CD1c-positive myeloid dendritic cell (primary cell): Measurements from ENCODE around the gene MYO5B.
A peak's percentile ranks its signal among the peaks of the same experiment; 100 is the strongest.

Source experiments
- DNase-seq: peaks from one replicate; pipeline ENCODE4 v3.0.0-alpha.2; 2016; ENCODE audit errors: extremely low spot score

The MYO5B gene

DNA sequence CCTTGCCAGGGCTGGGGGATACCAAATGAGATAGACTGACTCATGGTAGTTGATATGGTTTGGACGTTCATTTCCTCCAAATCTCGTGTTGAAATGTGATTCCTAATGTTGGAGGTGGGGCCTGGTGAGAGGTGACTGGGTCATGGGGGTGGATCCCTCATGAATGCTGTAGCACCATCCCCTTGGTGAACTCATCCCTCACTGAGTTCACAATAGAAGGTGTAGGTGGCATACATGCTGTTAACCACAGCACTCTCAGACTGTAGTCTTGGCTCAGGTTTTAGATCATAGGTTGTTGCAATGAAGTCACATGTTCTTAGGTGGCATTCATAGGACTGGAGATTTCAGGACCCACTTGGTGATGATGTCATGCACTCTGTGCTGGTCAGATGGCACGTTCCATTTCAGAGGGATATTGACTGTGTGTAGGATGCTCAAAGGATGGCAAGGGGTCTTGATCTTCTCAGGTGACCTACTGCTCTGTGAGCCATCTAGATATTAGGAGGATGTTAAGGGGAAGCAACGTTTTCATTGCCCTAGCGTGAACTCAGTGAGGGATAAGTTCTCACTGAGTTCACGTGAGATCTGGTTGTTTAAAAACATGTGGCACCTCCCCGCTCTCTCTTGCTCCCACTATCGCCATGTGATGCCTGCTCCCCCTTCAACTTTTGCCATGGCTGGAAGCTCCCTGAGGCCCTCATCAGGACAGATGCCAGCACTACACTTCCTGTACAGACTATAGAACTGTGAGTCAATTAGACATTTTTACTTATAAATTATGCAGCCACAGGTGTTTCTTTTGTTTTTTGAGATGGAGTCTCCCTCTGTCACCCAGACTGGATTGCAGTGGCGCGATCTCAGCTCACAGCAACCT, 307.8 kb downstream of the MYO5B start:
- DNase-seq, result no peak

DNA sequence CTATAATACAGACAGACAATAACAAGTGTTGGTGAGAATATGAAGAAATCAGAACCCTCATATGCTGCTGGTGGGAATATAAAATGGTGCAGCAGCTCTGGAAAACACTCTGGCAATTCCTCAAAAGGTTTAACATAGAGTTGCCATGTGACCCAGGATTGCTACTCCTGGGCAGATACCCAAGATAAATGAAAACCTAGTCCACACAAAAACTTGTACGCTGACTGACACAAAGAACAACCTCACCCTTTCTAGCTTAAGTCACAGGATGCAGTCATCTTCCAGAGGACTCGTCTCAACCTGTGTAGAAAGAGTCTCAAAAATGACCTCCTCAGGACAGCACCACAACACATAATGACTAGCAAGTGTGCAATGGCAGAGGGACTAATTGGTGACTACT, 310.0 kb downstream of the MYO5B start:
- DNase-seq, result no peak

DNA sequence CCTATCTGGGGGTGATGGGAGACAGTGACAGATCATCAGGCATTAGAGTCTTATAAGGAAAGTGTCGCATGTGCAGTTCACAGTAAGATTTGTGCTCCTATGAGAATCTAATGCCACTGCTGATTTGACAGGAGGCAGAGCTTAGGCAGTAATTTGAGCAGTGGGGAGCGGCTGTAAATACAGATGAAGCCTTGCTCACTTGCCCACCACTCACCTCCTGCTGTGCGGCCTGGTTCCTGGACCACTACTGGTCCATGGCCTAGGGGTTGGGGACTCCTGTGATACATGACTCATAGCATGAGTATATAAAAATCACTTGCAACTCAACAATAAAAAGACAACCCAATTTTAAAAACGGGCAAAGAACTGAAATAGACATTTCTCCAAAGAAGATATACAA, 310.5 kb downstream of the MYO5B start:
- DNase-seq, result no peak

DNA sequence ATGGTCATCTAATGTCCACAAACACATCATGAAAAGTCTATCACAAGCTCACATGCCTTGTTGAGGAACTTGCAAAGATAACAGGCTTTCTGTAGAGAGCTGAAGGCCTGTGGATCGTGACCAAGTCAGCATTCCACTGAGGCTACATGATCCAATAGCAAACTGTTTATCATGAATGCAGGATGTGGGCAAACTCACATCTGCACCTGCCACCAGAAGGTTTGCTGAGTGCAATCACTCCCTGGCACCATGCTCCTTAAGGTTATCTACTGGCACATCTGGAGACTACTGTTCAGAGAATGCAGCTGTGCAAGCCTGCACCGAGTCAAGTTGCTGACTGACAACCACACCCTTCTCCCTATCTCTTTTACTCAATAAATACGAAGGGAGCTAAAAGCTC, 314.3 kb downstream of the MYO5B start:
- DNase-seq, result no peak

DNA sequence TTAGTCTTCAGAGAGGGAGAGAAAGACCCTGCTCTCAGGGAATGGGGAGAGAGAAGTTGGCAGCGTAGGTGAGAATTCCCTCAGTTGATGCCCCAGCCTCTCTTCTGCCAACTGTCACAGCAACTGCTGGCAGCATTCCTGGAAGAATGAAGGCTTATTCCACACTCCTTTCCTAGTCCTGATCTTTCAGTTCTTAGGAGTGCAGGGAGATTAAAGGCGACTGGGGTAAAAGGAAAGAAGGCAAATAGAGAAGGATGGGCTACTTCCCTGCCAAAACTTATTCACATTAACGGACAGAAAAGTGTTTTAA, 315.7 kb downstream of the MYO5B start:
- no peak for DNase-seq

DNA sequence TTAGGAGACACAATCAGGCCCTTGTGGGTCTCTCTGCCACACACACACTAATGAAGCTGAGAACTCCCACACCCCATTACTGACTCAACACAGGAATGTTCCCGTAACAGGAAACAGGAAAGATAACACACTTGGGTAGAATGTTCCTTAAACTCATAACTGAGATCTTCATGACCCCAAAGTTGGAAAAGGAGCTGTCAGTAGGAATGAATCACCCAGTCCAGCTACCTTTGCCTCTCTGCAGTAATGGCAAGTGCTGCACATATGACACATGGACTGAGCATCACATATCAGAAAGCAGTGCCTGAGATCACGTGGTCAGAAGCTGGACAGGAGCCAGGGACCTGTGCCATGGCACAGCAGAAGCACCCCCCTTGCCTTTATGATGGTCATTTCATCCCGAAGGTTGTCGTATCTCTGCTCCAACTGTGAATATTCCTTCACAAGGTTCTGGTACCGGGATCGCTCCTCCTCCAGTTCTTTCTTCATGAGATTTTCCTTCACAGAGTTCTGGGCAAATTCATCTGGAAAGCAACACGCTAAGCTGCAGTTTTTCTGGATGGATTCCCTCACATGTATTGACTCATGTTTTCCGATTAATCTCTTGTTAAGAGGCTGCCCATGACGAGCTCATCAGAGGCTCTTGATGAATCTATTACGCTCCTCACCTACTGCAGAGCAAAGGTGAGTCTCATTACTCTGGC, 316.2 kb downstream of the MYO5B start:
- no peak for DNase-seq

DNA sequence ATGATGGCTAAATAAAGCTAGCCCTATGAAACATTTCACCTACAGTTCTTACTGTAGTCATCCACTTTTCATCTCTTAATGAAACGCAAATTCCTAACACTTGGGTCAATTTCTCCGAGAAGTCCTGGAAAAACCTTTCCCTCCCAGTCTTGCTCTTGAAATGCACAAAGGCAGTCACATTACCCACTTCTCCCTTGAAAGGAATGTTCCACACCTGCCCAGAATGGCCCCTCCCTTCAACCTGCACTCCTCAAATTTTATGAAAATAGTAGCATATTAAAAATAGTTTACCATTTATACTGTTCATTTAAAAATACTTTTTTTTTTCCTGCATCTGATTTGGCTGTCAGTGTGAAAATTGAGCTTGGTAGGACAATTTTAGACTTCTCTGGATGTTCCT, 316.9 kb downstream of the MYO5B start:
- no peak for DNase-seq

DNA sequence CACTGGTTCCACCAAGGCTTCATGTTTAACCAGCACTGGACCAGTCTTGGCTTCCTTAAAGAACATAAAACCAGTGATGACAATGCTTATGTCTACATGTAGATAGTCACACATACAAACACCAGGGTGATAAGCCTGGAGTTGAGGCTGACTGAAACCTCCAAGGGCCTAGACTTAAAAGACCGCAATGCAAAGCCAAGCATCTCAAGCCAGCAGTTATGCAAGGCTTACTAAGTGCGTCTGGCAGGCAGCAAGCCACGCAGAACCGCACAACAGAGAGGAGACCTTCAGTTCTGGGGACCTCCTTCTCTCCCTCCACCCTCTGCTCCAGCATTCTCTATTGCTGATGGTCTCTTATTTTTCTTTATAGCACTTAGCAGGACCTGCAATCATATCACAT, 318.4 kb downstream of the MYO5B start:
- no peak for DNase-seq

DNA sequence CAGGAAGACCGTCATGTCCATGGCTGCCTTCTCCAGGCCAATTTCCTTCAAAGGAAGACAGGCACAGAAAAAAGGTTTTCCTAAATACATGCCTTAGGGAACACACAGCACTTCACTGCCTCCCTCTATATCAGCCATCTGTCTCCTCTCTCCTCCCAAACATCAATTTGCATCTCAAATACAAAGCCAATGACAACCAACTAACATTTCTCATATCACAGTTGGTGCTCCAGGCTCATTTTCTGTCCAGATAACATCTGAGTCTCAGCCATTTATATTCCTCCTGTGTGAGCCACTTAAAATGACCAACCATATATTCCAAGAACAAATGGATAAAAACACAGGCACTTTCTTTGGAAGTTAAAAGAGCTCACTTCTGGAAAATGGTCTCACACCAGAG, 319.2 kb downstream of the MYO5B start:
- no peak for DNase-seq

DNA sequence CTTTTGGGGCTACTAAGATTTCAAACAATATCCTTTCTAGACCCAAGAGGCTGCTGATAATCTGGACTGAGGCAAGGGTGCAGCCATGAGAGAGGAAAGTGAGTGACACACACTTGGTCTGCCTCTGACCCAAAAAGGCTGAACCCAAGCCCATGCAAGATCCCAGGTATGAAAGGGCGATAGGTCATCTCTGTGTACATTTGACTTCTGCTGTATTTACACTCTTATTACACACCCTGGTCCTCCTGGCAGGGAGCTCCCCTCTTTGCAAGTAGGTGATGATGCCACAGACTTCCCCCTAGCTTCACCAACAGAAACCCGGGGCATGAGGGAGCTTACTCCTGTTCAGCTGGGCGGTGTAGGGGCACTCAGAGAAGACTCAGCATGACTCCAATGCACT, 319.8 kb downstream of the MYO5B start:
- DNase-seq, result no peak

DNA sequence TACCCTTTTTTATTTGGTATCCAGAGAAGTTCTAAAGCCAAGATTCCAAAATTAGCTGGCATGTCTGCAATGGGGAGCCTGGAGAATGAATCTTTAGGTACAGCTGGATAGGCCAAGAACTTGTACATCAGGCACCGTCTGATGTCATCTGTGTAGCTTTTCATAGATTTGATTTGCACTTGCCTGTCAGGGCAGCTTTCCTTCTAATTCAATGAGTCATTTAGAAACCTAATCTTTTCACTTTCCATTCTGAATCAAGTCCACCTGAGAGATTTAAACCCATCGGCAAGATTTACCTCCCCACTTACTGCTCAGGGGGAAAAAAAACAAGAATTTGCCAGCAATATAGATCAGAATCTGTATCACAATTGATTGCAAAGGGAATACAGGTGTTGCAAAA, 320.7 kb downstream of the MYO5B start:
- DNase-seq, result no peak

DNA sequence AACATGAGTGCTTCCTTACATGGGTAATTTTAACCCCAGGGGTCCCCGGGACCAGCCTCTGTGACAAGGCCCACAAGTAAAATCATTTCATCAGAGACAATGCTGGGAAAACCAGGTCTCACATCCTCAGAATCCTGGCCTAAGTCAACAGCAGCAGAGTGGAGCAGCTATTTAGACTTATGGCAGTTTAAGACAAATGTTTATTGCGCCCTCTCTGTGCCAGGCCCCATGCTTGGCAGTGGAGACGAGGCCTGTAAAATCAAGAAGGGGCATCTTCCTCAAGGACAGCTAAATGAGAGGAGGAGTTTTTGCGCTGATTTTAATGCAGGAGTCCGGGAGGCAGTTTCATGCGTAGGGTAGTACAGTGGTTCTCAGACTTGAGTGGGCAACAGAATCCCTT, 325.6 kb downstream of the MYO5B start:
- DNase-seq, result no peak

DNA sequence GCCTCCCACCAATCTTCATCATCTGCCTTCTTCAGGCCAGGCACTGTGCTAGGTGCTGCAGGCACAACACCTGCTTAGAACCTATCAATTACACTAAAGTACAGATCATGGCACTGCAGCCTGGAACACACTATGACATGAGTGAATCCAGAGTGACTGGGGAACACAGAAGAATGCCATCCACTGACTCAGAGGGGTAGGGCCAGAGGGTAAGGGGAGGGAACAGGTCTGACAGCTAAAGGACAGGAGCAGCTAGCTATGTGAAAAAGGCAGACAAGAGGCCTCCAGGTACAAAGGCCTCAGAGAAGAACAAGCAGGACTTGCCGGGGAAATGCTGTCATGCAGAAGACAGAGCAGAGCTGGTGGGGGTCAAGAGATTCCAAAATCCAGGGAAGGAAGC, 328.3 kb downstream of the MYO5B start:
- no peak for DNase-seq

DNA sequence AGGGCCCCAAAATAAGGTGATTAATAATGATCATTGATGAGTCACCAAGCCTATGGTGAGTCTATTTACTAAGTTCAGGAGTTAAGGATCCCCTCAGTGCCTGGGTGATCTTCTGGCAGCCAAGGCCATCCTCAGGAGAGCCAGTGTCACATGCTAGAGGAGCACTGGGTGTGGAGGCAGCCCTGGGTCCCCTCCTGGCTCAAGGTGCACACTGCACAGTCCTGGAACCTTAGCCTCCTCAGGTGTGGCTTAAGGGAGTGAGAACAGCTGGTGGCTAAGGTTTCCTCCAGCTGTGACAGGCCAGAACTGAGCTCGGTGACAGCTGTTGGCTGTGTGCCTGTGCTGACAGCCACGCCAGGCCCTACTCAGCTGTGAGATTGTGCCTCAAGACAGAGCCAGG, 329.5 kb downstream of the MYO5B start:
- no peak for DNase-seq

DNA sequence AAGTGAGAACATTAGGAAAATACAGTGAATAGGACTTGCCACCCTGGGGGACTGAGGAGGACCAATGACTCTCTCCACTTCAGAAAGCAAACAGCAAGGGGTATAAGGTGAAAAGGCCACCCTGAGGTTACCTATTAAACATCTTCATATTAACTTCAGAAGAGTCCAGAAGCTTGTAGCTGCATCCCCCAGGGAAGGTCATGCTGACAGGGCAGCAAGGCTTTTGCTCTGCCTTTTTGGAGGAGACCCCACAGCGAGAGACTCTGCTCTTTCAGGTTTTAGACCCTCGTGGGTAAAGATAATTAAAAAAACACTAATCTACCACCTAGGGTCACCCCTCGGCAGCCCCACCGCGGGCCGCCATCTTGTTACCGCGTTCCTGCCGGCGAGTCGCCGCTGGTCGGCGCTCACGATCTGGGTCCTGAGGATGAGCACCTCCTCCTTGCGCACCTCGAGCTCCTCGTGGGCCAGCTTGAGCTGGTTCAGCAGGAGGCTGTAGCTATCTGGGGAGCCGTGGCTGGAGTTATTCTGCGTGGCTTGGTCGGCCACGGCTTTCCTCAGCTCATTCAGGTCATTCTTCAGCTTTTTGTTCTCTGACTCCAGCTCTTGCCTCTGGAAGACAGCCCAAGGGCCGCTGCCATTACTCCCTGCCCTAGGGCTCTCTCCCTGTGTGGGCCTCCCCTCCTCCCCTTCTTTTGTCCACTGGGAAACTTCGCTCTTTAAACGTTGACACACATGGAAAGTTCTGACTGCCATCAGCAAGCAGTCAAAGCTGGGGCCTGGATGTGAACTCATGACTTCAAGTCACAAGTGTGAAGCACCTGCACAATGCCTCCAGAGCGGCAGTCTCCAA, 331.0 kb downstream of the MYO5B start:
- DNase-seq, result no peak

DNA sequence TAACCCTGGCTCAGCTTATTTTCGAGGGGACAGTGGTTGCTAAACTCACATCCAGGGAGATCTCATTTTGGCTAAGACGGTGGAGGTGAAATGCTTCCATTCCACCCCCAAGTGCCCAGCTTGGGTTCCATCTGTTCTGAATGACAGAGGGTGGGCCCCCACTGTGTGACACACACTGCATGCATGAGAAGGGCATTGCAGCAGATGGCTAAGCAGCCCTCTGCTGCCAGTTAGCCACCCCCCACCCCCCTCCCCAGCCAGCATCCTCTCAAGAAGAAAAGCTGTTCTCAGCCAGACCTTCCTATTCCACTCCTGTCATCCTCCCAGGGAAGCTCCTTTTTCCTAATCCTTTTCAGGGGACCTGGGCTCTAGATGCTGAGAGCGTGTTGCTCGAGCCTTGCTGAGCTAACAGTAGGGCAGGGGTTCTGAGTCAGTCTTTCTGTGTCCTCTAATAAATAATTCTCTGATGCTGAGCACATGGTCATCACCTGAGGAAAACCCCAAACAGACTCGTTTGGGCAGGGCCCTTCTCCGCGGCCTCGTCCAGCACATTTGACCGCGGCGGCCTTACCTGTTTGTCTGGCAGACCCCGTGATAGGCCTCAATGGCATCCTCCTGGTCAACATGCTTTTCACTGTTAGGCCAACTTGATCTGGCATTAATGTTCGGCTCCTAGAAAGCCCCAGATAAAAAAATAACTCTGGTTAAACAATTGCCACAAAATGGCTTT, 332.1 kb downstream of the MYO5B start:
- DNase-seq, result no peak

DNA sequence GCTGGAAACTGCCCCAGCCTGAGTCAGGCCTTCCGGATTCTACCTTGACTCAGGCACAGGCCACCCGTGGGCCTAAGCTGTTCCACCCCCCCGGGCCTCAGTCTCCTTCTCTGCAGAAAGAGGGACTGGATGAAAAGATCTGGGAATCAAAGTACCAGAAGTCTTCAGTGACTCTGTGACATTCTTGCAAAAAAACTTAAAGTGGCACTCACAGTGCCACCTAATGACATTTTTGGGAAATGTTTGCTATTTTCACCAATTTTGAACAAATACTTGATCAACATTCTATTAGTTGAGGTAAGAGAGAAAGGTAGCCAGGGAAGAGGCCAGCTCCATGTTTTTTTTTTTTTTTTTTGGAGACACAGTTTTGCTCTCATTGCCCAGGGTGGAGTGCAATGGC, 333.3 kb downstream of the MYO5B start:
- peak; percentile 3 for DNase-seq

DNA sequence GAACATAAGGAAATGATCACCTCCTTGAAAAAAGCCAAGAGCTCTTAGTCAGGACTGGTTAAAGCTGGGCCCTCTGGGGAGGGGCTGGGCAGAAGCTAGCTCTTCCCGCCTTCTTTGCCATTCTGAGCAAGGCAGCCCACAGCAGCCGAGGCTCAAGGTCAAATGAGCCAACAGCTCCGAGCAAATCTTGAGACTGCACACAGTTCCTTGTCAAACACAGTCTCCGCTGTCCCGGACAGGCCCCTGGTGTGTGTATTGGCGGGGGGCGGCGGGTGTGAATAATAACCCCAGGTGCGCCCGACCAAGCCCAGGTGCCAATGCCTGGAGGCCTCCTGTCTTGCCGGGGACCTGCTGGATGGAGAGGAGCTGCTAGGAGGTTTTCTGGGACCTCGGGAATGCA, 335.2 kb downstream of the MYO5B start:
- no peak for DNase-seq

DNA sequence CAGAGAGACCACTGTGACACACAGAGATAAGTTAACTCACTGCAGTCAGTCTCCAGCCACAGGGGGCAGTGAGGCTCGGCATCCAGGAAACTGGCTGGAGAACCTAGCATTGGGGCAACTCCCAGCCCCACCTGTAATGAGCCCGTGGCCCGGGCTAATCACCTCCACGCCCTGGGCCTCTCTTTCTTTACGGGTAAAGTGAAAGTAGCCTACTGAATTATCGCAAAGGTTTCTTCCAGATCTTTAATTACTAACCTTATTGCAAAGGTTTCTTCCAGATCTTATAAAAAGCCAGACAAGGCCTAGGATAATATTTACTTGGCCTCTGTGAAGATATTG, 336.0 kb downstream of the MYO5B start:
- DNase-seq, result no peak

DNA sequence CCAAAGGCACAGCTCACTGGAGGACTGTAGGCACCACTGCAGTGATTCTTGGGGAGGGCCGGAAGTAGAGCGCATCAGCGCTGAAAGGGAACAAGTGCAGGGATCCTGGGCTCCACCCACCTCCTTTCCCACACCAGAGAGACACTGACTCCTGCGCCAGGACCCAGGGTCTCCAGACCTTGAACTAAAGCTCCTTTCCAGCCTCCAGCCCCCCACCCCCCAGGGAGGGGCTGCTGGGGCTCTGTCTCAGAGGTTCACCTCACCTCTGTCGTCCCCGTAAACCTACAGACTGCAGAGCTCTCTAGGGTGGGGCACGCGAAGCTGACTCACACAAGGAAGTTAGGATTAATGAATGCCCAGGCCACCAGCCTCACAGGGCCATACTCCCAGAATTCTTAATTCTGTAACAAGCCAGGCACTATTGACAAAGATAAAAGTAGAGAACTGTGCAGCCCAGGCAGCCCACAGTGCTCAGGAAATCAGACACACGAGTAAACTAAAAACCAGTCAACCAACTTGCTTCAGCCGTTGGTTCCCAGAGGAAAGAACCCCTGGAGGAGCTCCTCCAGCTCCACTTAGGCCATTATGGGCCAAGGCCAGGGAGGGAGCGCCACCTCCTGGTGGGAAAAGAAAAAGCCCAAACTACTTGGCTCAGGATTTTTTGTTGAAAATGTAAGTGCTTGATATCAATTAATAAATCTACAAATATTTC, 336.5 kb downstream of the MYO5B start:
- peak; percentile 77 for DNase-seq

DNA sequence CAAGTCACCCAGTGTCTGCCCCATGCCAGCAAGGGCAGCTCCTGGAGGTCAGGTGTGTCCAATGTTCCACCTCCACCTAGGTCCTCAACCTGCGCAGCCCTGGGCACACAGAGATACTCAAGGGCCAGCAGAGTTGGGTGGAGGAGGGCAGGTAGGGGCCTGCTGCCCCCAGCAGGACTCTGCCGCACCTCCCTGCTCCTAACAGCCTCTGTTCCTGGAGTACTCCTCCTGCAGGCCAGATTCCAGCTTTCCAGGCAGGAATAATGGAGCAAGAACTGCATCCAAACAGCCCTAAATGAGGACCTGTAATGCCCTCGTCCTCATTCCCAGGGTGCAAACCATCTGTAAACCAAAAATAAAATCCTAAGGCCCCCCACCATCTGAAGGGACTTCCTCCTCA, 337.2 kb downstream of the MYO5B start:
- no peak for DNase-seq

DNA sequence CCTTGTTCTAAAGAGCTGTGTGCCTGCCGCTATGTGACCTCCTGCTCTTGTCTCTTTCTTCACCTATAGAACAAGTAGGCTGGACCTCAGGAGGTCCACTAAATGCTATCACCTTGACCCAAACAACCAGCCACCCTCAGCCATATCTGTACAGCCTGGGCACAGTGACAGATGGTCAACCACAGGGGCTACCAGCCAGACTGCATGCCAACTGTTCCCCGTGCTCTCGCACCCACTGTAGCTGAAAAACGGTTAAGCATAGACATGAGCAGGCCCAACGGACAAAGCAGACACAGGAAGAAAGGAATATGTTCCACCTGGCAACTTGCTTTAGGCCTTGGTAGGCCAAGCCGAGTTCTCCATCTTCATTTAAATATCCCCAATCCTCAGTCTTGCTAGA, 338.5 kb downstream of the MYO5B start:
- DNase-seq, result no peak
